IPS DF 19.7 (cell line): ENCODE data around the gene ZNF33A.
"Not testable (repeated sequence)": the region's sequence is repeated elsewhere in the genome, so short reads cannot be mapped to it uniquely, and the experiment has no call there.

Experiments used
- DNase-seq: peaks from one replicate; pipeline ENCODE4 v3.0.0-alpha.2; 2013; ENCODE audit warnings: low read depth, low spot score

Gene ZNF33A

DNA sequence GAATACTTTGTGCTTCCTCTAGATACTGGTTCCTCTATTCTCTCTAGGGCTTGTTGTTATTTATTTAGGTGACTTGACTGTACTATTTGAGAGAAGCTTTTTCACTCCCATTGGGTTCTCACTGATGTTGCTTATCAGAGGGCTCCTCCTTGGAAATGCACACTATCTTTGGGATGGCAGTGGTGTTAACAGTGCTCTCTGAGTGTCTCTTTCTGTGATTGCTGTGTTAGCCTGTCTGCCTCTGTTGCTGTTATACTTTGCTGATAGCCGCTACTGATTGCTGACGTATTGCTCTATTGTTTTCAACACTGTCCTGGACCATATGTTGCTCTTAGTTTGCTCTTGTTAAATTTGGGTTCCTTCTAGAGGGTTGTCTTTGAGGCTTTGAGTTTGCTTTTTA lies 34.7 kb downstream of the ZNF33A start:
- no peak for DNase-seq

DNA sequence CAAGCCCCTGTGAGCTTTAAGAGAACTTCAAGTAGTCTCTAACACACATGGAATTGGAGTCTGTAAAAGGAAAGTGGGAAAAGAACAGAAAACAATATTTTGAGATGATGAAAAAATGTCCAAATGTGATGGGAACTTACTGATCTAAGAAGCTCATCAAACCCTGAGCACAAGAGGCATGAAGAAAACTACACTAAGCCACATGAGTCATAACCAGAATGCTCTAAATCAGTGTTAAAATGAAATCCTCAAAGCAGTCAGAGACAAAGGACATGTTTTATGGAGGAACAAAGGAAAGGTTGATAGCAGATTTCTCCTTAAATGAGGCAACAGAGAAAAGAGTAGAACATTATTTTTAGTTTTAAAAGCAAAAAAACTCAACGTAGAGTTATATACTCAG lies 37.2 kb downstream of the ZNF33A start:
- no peak for DNase-seq

DNA sequence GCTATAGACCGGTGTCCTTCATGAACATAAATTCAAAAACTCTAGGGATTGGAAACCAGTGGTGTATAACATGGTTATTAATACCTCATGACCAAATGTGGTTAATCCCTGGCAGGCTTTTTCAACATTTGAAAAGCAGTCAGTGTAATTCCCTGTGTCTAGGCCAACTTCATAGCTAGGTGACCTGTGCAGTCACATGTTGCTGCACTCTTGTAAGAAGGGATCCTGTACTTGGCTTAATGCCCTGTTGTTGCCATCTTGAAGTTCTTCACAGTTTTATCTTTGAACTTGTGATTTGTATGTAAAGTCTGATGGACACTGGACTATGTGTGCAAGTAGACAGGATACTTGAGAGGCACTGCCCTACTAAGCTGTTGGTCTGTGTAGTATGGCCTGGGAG lies 39.7 kb downstream of the ZNF33A start:
- no peak for DNase-seq

DNA sequence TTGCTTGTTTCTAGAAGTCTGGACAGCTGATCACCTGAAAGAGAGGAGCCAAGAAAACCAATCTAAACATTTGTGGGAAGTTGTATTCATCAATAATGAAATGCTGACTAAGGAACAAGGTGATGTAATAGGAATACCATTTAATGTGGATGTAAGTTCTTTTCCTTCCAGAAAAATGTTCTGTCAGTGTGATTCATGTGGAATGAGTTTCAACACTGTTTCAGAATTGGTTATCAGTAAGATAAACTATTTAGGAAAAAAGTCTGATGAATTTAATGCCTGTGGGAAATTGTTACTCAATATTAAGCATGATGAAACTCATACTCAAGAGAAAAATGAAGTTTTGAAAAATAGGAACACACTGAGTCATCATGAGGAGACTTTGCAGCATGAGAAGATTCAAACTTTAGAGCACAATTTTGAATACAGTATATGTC lies 43.9 kb downstream of the ZNF33A start:
- no peak for DNase-seq

DNA sequence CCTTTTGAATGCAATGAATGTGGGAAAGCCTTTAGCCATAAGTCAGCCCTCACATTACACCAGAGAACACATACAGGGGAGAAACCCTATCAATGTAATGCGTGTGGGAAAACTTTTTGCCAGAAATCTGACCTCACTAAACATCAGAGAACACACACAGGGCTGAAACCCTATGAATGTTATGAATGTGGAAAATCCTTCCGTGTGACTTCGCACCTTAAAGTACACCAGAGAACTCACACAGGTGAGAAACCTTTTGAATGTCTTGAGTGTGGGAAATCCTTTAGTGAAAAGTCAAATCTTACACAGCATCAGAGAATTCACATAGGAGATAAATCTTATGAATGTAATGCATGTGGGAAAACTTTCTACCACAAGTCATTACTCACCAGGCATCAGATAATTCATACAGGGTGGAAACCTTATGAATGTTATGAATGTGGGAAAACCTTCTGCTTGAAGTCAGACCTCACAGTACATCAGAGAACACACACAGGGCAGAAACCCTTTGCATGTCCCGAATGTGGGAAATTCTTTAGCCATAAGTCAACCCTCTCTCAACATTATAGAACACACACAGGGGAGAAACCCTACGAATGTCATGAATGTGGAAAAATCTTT lies 44.9 kb downstream of the ZNF33A start:
- not testable (repeated sequence) for DNase-seq

DNA sequence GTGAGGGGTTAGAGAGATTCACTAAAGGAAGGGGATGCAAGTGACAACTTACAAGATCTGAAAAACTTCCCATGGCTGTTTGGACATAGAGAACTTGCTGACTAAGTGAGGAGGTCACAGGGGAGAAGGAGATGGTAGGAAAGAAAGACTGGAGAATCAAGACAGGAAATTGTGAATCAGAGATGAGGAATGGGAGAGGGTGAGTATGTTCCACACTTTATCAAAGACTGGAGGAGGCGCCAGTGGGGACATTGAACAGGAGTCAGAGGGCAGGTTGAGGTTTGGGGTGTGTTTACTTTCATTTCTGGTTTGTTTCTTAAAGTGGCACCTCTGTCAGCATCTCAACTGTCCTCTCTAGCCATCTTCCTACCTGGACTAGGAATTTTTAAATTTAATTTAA lies 59.2 kb downstream of the ZNF33A start:
- DNase-seq = not testable (repeated sequence)

DNA sequence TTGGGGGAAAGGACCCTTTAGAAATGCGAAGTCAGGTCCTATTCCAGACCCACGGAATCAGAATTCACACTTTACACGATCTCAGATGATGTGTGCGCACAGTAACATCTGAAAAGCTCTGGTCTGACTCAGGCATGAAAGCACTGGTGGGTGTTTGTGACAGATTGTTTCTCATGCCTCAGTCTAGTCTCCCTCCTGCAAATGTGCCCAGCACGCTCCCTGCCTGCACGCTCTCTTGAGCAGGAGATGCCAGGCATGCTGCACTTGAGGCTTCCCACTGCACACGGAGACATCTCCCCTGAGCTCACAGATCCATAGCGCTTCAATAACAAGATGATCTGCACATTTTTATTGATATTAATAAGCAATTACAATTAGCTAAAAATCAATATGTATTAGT lies 60.0 kb downstream of the ZNF33A start:
- no peak for DNase-seq

DNA sequence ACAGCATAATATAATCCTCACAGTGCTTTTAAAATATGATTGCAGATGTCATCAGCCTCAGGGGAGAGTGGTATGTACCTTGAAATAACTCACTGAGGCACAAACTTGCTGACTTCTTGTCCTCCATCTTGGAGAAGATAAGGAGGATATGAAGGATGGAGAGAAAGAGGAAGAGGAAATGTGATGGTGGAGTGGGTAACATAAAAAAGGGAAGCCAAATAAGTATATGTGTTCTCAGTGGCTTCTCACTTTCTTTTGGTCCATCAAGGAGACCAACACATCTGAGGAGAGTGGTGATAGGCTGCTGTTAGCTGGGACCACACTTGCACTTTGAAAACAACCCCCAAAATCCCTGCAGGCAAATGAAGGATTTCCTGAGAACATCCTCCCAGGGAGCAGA lies 62.1 kb downstream of the ZNF33A start:
- DNase-seq = no peak

DNA sequence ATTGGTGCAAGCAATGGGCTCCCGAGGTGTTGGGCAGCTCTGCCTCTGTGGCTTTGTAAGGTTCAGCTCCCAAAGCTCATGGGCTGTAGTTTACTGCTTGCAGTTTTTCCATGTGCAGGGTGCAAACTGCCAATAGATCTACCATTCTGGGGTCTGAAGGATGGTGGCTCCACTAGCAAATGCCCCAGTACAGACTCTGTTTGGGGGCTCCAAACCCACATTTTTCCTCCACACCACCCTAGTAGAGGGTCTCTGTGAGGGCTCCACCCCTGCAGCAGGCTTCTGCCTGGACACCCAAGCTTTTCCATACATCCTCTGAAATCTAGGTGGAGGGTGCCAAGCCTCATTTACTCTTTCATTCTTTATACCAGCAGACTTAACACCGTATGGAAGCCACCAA lies 66.2 kb downstream of the ZNF33A start:
- no peak for DNase-seq

DNA sequence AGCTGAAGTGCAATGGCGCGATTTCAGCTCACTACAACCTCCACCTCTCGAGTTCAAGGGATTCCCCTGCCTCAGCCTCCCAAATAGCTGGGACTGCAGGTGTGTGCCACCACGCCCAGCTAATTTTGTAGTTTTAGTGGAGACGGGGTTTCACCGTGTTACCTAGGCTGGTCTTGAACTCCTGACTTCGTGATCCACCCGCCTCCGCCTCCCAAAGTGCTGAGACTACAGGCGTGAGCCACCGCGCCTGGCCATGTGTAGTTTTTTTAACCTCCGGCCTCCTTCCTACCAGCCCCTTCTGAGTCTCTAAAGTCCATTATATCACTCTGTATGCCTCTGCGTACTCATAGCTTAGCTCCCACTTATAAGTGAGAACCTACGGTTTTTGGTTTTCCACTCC lies 82.8 kb downstream of the ZNF33A start:
- DNase-seq = not testable (repeated sequence)

DNA sequence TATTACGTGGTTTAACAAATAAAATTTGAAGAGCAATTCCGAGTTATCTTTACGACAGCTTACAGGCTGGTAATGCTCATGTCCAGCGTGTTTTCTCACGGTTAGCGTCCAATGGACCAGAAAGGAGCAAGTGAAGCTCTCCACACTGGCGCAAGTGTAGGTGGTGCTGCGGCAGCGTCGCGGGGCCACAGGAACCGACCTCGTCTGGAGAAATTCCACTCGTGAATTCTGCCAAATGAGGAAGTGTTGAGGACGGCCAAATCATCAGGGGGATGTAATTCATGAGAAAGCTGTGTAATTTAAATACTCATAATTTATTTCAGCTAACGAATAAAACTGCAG lies 83.3 kb downstream of the ZNF33A start:
- DNase-seq = no peak

DNA sequence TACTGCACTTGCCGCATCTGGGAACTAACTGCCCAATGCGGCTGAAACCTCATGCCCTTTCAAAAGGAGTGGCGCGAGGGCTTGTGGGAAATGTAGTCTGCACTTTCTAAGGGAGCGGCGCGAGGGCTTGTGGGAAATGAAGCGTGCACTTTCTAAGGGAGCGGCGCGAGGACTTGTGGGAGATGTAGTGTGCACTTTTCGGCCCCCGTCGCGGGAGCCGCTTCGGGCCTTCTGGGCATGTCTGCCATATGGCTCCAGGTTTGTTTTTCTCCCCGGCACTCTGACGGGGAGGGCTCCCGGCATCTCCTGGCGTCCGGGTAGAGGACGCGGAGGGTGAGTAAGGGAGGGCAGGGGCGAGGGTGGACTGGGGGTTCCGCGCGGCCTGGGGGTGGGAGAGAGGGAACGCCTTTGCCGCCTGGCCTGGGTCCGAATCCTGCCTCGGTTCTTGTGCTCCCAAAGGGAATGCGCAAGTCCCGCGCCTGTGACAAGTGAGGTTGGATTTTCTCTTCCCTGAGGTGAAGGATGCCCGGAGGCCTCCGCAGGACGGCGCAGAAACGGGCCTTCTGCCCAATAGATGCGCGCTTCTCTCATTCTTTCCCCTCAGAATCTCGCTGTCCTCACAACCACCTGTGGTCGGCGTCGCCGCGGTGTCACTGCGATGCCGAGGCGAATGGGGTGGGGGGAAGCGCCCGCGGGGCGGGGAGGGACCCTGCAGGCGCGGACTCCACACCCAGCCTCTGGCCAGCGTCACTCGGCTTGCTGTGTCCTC lies 83.9 kb downstream of the ZNF33A start, which contains the start of gene ZNF37A:
TSS of gene ZNF37A (plus strand) at position 180 of the 769 bp plus-strand sequence. CDS start 2,281 bp downstream, outside the sequence.
- DNase-seq = peak; percentile 85

DNA sequence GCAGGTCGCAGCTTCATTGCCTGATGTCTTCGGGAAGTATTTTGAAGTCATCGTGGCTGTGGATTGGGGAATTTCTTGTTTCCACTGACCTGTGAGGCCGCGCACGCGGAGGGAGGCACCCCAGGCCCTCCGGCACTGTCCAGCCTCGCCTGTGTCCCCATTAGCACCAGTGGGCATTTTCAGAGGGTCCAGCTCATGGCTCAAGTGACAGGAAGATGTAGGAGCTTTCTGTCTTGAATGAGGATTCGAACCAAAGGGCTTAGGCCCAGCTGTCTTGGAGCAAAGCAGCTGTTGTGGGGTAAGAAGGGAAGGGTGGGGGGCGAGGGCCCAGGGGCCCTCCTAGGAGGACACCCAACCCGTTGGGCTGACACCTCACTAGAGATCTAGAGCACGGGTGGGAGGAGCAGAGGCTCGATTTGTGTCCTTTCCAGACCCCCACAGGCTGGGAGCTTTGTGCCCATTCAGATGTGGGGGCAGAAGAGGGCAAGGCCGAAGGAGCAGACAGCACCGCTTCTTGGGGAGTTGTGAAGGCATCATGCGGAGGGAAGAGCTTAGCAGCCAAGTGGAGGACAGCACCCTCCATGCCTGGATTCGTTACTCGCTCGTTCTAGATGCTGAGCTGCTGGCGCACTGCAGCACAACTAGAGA lies 84.6 kb downstream of the ZNF33A start:
- no peak for DNase-seq

DNA sequence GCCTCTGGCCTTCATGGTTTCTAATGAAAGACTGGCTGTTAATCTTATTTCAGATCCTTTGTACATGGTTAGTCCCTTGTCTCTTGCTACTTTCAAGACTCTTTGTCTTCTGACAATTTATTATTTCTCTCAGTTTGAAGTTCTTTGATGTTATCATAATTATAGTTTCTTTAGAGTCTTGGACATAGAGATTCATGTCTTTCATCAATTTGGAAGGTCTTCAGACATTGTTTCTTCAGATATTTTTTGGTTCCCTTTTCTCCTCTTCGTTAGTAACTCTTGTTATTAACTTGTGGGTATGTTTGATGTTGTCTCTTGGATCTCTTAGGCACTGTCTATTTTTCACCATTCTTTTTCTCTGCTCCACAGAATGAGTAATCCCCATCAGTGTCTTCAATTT lies 92.4 kb downstream of the ZNF33A start:
- DNase-seq = no peak

DNA sequence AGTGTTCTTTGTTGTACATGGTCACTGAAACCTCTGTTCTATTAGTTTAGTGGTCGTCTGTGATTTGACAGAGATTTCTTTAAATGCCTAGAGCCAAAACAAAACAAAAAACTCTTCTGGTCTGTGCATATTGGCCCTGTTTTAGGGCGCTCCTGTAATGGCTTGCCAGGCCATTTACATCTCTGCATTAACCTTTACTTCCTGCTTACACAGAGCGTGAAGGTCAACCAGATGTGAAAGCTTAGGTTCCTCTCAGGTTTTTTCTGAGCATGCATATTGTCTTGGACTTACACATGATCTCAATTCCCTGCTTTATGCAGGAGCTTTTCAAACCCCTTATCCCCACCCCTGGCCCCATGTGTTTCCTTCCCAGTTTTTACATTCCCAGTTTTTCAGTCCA lies 93.3 kb downstream of the ZNF33A start:
- no peak for DNase-seq

DNA sequence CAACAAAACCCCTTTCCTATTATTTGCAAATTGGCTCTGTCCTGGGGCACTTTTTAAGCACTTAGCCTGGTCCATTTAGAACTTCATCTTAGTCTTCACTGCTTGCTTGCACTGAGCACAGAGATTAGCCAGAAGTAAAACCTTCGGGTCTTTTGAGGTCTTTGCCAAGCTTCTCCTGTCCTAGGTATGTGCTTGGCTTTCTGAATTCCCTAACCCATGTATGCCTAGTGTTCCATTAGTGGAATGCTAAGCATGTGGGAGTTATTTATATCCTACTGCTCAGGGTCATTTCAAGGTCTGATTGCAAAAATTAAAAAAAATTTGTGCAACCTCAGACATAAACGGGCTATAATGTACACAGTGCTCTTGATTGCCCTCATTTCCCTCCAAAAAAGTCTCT lies 101.7 kb downstream of the ZNF33A start:
- DNase-seq = no peak
